HEK293 (cell line): Measurements from ENCODE around the gene SH2B3.

ENCODE experiments used
- CTCF ChIA-PET: fragments of 350-600 bp; formaldehyde crosslinking; extraction: SDS; loops from one replicate; lab custom pipeline; 2021; ENCODE audit warnings: antibody characterized with exemption; lab: Yijun Ruan, JAX
- POLR2A ChIA-PET: fragments of 300-600 bp; formaldehyde crosslinking; extraction: SDS; loops from one replicate; lab custom pipeline; 2020; ENCODE audit warnings: antibody characterized with exemption, inconsistent platforms; lab: Yijun Ruan, JAX
- H3K27ac ChIP-seq: fragments of 200-500 bp; sonication (Bioruptor generic); 2 replicates; pipeline ENCODE4 v1.5.1; 2014; ENCODE audit warnings: low read depth, low read length, control low read depth, inconsistent platforms; ENCODE audit errors: extremely low read depth
- H3K36me3 ChIP-seq, 2 experiments: fragments of 200-500 bp in 1 of 2; sonication (Bioruptor generic) in 1 of 2; 1 replicate in 1 of 2; 2 replicates in 1 of 2; pipeline ENCODE4 v1.5.1; 2014 to 2017; ENCODE audit warnings: inconsistent platforms in 2 of 2, low read length in 2 of 2; ENCODE audit not compliant: control insufficient read depth in 2 of 2, insufficient read depth in 1 of 2
- H3K4me1 ChIP-seq: fragments of 200-500 bp; sonication (Bioruptor generic); 2 replicates; pipeline ENCODE4 v1.5.1; 2014; ENCODE audit warnings: mild to moderate bottlenecking, low read length, inconsistent platforms; ENCODE audit not compliant: control insufficient read depth, insufficient read depth
- H3K4me3 ChIP-seq: 2 replicates; pipeline ENCODE4 v1.5.1; 2011; ENCODE audit warnings: low read depth, mild to moderate bottlenecking, control low read depth, low read length, moderate library complexity
- H3K9me3 ChIP-seq: fragments of 200-500 bp; sonication (Bioruptor generic); 2 replicates; pipeline ENCODE4 v1.5.1; 2014; ENCODE audit warnings: low read depth, low read length, inconsistent platforms; ENCODE audit not compliant: control insufficient read depth, insufficient read depth
- HOXA7 ChIP-seq: sonication (generic); formaldehyde crosslinking; IDR thresholded peaks from 2 replicates; pipeline ENCODE4 v1.8.1; 2022; ENCODE audit warnings: missing genetic modification reagents, borderline replicate concordance
- MZF1 ChIP-seq: fragments of 450-650 bp; formaldehyde crosslinking; IDR thresholded peaks from 2 replicates; pipeline ENCODE4 v1.5.1; 2017; ENCODE audit warnings: missing biosample characterization, missing genetic modification characterization, borderline replicate concordance
- PRDM4 ChIP-seq: fragments of 450-650 bp; formaldehyde crosslinking; IDR thresholded peaks from 2 replicates; pipeline ENCODE4 v1.5.1; 2017; ENCODE audit warnings: missing biosample characterization, missing genetic modification characterization
- SCRT2 ChIP-seq: fragments of 450-650 bp; formaldehyde crosslinking; IDR thresholded peaks from 2 replicates; pipeline ENCODE4 v1.5.1; 2016; ENCODE audit warnings: missing biosample characterization, missing genetic modification characterization
- TSHZ1 ChIP-seq: fragments of 450-650 bp; formaldehyde crosslinking; IDR thresholded peaks from 2 replicates; pipeline ENCODE4 v1.5.1; 2016; ENCODE audit warnings: missing biosample characterization, missing genetic modification characterization, borderline replicate concordance
- ZBTB7A ChIP-seq: fragments of 450-650 bp; formaldehyde crosslinking; IDR thresholded peaks from 2 replicates; pipeline ENCODE4 v1.5.1; 2016; ENCODE audit warnings: low read depth, missing biosample characterization, missing genetic modification characterization
- ZIC2 ChIP-seq: fragments of 450-650 bp; formaldehyde crosslinking; IDR thresholded peaks from 2 replicates; pipeline ENCODE4 v1.5.1; 2016; ENCODE audit warnings: missing biosample characterization, missing genetic modification characterization
- ZNF174 ChIP-seq: fragments of 450-650 bp; formaldehyde crosslinking; IDR thresholded peaks from 2 replicates; pipeline ENCODE4 v1.5.0; 2017; ENCODE audit warnings: missing biosample characterization, mild to moderate bottlenecking, missing genetic modification characterization
- ZNF248 ChIP-seq: fragments of 450-650 bp; formaldehyde crosslinking; IDR thresholded peaks from 2 replicates; pipeline ENCODE4 v1.5.1; 2017; ENCODE audit warnings: missing biosample characterization, missing genetic modification characterization
- ZNF266 ChIP-seq: fragments of 450-650 bp; formaldehyde crosslinking; IDR thresholded peaks from 2 replicates; pipeline ENCODE4 v1.5.1; 2016; ENCODE audit warnings: missing biosample characterization, missing genetic modification characterization, low read depth
- ZNF341 ChIP-seq: fragments of 450-650 bp; formaldehyde crosslinking; IDR thresholded peaks from 2 replicates; pipeline ENCODE4; 2016; ENCODE audit warnings: low read depth, missing biosample characterization, missing genetic modification characterization
- ZNF433 ChIP-seq: fragments of 450-650 bp; formaldehyde crosslinking; IDR thresholded peaks from 2 replicates; pipeline ENCODE4 v1.5.1; 2016; ENCODE audit warnings: missing biosample characterization, missing genetic modification characterization, low read depth
- ZNF785 ChIP-seq: fragments of 450-650 bp; formaldehyde crosslinking; IDR thresholded peaks from 2 replicates; pipeline ENCODE4 v1.5.1; 2016; ENCODE audit warnings: missing biosample characterization, missing genetic modification characterization
- ZNF843 ChIP-seq: fragments of 450-650 bp; formaldehyde crosslinking; IDR thresholded peaks from 2 replicates; pipeline ENCODE4 v1.5.1; 2016; ENCODE audit warnings: missing biosample characterization, missing genetic modification characterization
- TF ChIP-seq, protein P1 (sequence below): fragments of 450-650 bp; formaldehyde crosslinking; IDR thresholded peaks from 2 replicates; pipeline ENCODE4; 2016; ENCODE audit warnings: missing biosample characterization, missing genetic modification characterization
- TF ChIP-seq, protein P2 (sequence below): fragments of 450-650 bp; formaldehyde crosslinking; IDR thresholded peaks from 2 replicates; pipeline ENCODE4 v1.5.1; 2016; ENCODE audit warnings: missing biosample characterization, missing genetic modification characterization
- TF ChIP-seq, protein P3 (sequence below): fragments of 450-650 bp; formaldehyde crosslinking; IDR thresholded peaks from 2 replicates; pipeline ENCODE4 v1.5.0; 2017; ENCODE audit warnings: missing biosample characterization, missing genetic modification characterization, borderline replicate concordance

Gene SH2B3

DNA sequence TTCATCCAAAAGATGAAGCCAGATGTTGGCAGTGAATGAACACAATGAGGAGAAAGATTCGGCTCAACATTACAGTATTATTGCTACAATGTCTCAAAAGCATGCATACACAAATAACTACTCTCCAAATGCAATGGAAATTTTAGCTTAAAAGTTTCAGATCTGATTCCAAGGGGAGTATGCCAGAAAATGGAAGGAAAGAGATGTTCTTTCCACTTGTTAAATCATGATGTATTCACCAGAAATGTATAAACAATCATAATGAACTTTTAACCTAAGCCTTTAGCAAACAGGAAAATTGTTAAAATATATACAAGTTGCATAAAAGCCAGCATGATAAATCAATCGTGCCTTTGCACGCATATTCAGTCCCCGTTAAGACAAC is 62.1 kb downstream of the SH2B3 start:
- ChIA-PET CTCF (interaction anchor here (1.6 to 1.7 kb wide), 2 partner anchors 16 to 71 kb away, joined by 4 to 6 read pairs; no protein-coding TSS in a partner anchor), POLR2A (interaction anchor here (0.5 kb wide), 1 partner anchor 957 kb away, joined by 3 read pairs; no protein-coding TSS in a partner anchor)
- Histone ChIP-seq H3K4me3 (no peak overlapping the region), H3K27ac (no peak overlapping the region), H3K4me1 (no peaks in the 10 kb centered on the region), H3K9me3 (no peaks in the 10 kb centered on the region), H3K36me3 (peaks cover 53 to 59% of the 10 kb centered on the region in 2 experiments)
- TF ChIP-seq SCRT2 (tag by site-specific recombination) (no peak), ZNF266 (no peak), PRDM4 (tag by site-specific recombination) (no peak)

GRCh38 chr12:111469401-111469800 is 63.7 kb downstream of the SH2B3 start:
- H3K4me1 ChIP-seq, result no peaks in the 10 kb centered on the region
- no peak overlapping the region for H3K27ac ChIP-seq
- CTCF ChIA-PET, result no interaction called here
- POLR2A ChIA-PET, result no interaction called here
- no peaks in the 10 kb centered on the region for H3K9me3 ChIP-seq
- no peak overlapping the region for H3K4me3 ChIP-seq
- TF ChIP-seq, protein P1, sequence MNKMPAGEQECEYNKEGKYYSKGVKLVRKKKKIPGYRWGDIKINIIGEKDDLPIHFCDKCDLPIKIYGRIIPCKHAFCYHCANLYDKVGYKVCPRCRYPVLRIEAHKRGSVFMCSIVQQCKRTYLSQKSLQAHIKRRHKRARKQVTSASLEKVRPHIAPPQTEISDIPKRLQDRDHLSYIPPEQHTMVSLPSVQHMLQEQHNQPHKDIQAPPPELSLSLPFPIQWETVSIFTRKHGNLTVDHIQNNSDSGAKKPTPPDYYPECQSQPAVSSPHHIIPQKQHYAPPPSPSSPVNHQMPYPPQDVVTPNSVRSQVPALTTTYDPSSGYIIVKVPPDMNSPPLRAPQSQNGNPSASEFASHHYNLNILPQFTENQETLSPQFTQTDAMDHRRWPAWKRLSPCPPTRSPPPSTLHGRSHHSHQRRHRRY (tag by site-specific recombination), result no peak
- no peak for TF ChIP-seq ZBTB7A
- TF ChIP-seq, protein P2, sequence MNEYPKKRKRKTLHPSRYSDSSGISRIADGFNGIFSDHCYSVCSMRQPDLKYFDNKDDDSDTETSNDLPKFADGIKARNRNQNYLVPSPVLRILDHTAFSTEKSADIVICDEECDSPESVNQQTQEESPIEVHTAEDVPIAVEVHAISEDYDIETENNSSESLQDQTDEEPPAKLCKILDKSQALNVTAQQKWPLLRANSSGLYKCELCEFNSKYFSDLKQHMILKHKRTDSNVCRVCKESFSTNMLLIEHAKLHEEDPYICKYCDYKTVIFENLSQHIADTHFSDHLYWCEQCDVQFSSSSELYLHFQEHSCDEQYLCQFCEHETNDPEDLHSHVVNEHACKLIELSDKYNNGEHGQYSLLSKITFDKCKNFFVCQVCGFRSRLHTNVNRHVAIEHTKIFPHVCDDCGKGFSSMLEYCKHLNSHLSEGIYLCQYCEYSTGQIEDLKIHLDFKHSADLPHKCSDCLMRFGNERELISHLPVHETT, result no peak
- TF ChIP-seq HOXA7, result no peak
- TF ChIP-seq ZNF843, result no peak
- TF ChIP-seq ZNF341, result no peak
- TF ChIP-seq ZNF433 (tag by site-specific recombination), result no peak
- no peak for TF ChIP-seq MZF1 (tag by site-specific recombination)
- no peak for TF ChIP-seq ZNF174 (tag by site-specific recombination)
- no peak for TF ChIP-seq ZNF248 (tag by site-specific recombination)
- TF ChIP-seq TSHZ1 (tag by site-specific recombination), result no peak
- TF ChIP-seq, protein P3, sequence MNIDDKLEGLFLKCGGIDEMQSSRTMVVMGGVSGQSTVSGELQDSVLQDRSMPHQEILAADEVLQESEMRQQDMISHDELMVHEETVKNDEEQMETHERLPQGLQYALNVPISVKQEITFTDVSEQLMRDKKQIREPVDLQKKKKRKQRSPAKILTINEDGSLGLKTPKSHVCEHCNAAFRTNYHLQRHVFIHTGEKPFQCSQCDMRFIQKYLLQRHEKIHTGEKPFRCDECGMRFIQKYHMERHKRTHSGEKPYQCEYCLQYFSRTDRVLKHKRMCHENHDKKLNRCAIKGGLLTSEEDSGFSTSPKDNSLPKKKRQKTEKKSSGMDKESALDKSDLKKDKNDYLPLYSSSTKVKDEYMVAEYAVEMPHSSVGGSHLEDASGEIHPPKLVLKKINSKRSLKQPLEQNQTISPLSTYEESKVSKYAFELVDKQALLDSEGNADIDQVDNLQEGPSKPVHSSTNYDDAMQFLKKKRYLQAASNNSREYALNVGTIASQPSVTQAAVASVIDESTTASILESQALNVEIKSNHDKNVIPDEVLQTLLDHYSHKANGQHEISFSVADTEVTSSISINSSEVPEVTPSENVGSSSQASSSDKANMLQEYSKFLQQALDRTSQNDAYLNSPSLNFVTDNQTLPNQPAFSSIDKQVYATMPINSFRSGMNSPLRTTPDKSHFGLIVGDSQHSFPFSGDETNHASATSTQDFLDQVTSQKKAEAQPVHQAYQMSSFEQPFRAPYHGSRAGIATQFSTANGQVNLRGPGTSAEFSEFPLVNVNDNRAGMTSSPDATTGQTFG (tag by site-specific recombination), result no peak
- TF ChIP-seq ZIC2 (tag by site-specific recombination), result no peak
- TF ChIP-seq ZNF785 (tag by site-specific recombination), result no peak
- H3K36me3 ChIP-seq, result peaks cover 48 to 51% of the 10 kb centered on the region in 2 experiments
